Activated CD4-positive, CD25-positive, alpha-beta regulatory T cell treated with anti-CD3 and anti-CD28 coated beads, Interleukin-2, amount 50 U/mL, for 72 hours (primary cell): Measurements from ENCODE around the gene GHDC.

Source experiments
- DNase-seq: peaks from one replicate; pipeline ENCODE4 v3.0.0; 2021

The GHDC gene

GRCh38 chr17:42182927-42183734 lies 11.2 kb downstream of the GHDC start:
- DNase-seq, result no peak

DNA sequence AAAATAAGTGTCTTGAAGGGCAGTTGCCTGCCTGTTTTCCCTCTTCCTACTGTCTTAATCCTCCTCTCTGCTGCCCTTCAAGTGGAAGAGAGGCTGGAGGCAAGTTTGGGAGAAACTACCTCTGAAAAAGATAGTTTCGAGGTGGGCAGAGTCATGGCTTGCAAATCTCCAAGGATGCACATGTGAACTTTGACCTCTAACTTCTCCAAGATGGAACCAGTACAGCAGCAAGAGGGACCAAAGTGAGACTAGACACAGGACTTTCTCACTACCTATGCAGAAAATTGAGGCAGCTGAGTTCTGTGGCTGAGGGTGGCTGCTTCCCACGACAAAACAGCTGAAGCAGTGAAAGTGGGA lies 12.5 kb downstream of the GHDC start:
- DNase-seq, result no peak

GRCh38 chr17:42180922-42181850 lies 13.1 kb downstream of the GHDC start, which contains the start of gene KCNH4:
KCNH4 (minus strand) TSS chr17:42181142; CDS start chr17:42180945, 197 bp downstream.
- DNase-seq, result peak; percentile 82

DNA sequence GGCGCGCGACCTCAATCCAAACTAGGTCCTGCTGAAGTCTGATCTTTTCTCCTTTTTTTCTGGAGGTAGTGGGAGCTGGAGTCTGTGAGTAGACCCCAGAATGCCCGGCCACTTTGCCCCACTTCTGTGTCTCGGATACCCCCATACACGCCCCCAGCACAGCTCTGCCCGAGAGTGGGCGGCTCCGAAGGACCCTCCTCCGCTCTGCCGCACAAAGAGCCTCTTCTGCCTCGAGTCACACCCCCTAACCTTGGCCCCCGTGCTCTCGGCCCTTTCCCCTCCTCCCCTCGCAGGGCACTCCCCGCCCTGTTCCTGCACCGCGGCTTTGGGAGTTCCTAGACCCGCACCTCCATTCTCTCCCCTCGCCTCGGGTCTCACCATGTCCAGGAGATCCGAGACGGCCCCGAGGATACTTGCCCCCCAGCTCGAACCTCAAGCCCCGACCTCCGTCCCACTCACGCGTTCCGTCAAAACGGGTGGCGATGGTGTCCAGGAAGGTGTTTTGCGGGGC lies 13.8 kb downstream of the GHDC start:
- DNase-seq, result no peak

- DNase-seq, result no peak
Observed at GRCh38 chr17:42179911-42180410, 14.3 kb downstream of the GHDC start.

- DNase-seq, result no peak
Observed at GRCh38 chr17:42179335-42179734, 15.0 kb downstream of the GHDC start.

DNA sequence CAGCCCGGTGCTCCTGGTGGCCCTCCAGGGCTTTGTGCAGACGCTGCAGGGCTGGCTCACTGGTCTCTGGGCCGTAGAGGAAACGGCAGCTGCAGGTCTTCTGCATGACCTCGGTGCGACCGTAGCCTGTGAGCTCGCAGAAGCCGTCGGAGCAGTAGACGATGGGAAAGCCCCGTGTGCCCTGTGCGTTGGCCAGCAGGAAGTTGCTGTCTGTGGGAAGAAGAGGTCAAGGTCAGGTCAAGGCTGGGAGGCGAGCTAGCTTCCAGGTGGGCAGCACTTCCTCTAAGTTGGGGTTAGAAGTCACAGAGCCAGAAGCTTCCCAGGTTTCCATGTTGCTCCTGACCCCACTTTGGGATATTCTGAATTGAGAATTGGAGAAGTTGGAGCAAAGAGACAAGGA lies 15.5 kb downstream of the GHDC start:
- peak; percentile 49 for DNase-seq

GRCh38 chr17:42177684-42178083 lies 16.6 kb downstream of the GHDC start:
- DNase-seq, result no peak

DNA sequence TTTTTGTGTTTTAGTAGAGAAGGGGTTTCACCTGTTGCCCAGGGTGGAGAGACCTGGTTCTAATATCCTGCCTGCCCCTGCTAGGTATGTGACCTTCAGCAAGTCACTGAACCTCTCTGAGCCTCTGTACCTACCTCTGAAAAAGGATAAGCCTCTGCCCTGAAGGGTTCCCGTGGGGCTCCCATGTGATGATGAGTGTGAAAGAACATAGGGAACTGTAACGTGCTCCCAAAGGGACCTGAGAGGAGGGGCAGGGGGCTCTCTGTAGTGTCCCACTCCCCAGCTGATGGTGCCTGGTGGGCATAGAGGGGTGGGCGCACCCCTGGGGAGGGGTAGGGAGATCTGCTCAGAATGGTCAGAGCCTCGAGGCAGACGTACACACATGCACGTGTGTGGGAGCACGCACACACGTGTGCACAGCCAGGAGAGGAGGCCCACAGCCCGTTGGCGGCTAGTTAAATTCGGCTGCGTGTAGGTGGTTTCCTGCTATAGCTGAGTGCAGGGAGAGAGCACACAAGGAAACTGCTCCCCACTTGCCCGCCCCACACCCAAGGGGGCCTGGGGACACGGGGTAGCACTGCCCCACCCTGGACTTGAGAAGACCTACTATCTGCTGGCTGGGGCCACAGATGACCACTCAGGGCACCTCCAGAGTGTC lies 20.0 kb downstream of the GHDC start:
- no peak for DNase-seq

DNA sequence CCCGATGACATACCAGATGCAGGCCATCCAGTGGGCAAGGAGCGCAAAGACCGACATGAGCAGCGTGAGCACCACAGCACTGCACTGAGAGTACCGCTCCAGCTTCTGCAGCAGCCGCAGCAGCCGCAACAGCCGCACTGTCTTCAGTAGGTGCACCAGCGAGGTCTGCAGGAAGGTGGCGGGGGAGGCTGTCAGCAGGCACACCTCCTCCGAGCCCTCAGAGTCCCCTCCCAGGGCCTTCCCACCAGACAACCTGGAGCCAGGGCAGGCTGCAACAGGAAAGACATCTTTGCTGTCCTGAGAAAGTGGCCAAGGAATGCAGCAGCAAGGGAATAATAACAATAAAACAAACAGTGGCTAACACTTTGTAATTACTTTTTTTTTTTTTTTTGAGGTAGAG lies 22.5 kb downstream of the GHDC start:
- DNase-seq, result no peak

- DNase-seq, result no peak
Observed at GRCh38 chr17:42169351-42169750, 24.9 kb downstream of the GHDC start.

- no peak for DNase-seq
Observed at GRCh38 chr17:42167807-42168206, 26.5 kb downstream of the GHDC start.

- DNase-seq, result no peak
Observed at GRCh38 chr17:42166196-42166763, 28.0 kb downstream of the GHDC start.

DNA sequence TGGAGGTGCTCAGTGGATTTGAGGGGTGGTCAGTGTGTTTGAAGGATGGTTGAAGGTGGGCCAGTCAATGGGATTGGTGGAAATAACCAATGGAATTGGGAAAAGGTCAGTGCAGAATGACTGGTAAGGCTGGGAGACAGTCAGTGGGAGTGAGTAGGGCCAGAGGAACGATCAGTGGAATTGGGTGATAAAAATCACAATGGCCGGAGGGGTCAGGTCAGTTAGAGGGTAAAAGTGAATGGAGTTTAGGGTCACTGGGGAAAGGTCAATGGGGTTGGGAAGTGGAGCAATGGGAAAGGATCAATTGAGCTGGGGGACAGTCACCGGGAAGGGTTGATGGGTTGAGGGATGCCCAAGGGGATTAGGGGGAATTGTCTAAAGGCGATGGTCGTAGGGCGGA lies 28.5 kb downstream of the GHDC start:
- DNase-seq, result no peak

GRCh38 chr17:42163696-42164407 lies 30.4 kb downstream of the GHDC start:
- no peak for DNase-seq

DNA sequence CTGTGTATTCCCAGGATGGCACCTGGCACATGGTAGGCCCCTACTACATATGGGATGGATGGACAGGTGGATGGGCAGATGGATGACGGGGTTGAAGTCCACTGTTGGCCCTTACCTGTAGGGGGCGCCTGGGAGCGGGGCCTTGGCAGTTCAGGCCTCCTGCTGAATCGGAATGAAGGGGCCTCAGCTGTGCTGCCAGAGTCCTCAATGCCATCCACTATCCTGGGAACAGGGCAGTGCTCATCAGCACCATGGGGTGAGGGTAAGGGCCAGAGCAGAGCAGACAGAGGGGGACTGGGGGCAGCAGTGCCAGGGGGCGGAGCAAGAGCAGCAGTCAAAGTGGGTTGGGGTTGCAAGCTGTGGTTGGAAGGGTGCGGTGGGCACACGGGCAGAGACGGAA lies 31.2 kb downstream of the GHDC start:
- DNase-seq, result peak; percentile 67

- DNase-seq, result no peak
Observed at GRCh38 chr17:42160531-42160910, 33.8 kb downstream of the GHDC start.

- DNase-seq, result no peak
Observed at GRCh38 chr17:42159796-42160530, 34.3 kb downstream of the GHDC start.

GRCh38 chr17:42155614-42156045 lies 38.7 kb downstream of the GHDC start:
- no peak for DNase-seq

- no peak for DNase-seq
Observed at GRCh38 chr17:42153919-42154742, 40.2 kb downstream of the GHDC start.
